Activated B cell treated with CpG ODN at 0.5 μM for 24 hours (primary cell): Measurements from ENCODE around the gene MINPP1. TPM values are rescaled to one million over a fixed set of nuclear protein-coding genes. Genes with fewer than 3 reads are reported as not detected.

Experiments
- ATAC-seq: fragments of 200-7000 bp; cut with Tn5 transposase; one replicate; pipeline ENCODE4 v1.10.0; 2021; ENCODE audit warnings: low read depth, mild to moderate bottlenecking, moderate library complexity
- CTCF ChIA-PET: fragments of 350-600 bp; sonication (Branson Sonifier 250); formaldehyde crosslinking; loops from one replicate; lab custom pipeline; 2021; ENCODE audit warnings: antibody characterized with exemption; lab: Charles Lee
- POLR2A ChIA-PET: fragments of 350-600 bp; sonication (Branson Sonifier 250); formaldehyde crosslinking; loops from one replicate; lab custom pipeline; 2021; ENCODE audit warnings: antibody characterized with exemption; lab: Charles Lee
- DNase-seq: peaks from one replicate; pipeline ENCODE4 v3.0.0; 2022
- H3K27ac Mint-ChIP-seq: one replicate; pipeline ENCODE4 v1.8.0; 2020; ENCODE audit warnings: mixed read lengths
- H3K27me3 Mint-ChIP-seq: one replicate; pipeline ENCODE4 v1.8.0; 2021; ENCODE audit warnings: mixed read lengths
- H3K36me3 Mint-ChIP-seq: one replicate; pipeline ENCODE4 v1.8.0; 2021; ENCODE audit warnings: low read depth, mixed read lengths
- H3K4me1 Mint-ChIP-seq: one replicate; pipeline ENCODE4 v1.8.0; 2021; ENCODE audit warnings: mixed read lengths
- H3K4me3 Mint-ChIP-seq: one replicate; pipeline ENCODE4 v1.8.0; 2020; ENCODE audit warnings: mild to moderate bottlenecking, mixed read lengths
- H3K9me3 Mint-ChIP-seq: one replicate; pipeline ENCODE4 v1.8.0; 2020; ENCODE audit warnings: mixed read lengths
- CTCF ChIP-seq: fragments of 200-600 bp; IDR thresholded peaks from one replicate; pipeline ENCODE4 v1.8.0; 2022; ENCODE audit warnings: antibody characterized with exemption, mild to moderate bottlenecking
- intact Hi-C: fragments of 100-400 bp; cut with micrococcal nuclease; formaldehyde crosslinking; loops from one replicate; pipeline ENCODE4 v1.15.1; 2024
- total RNA-seq: library from RNA; stranded (reverse); gene quantifications from 2 replicates; pipeline ENCODE4 v1.2.3, GENCODE V29; 2022

MINPP1 gene
- total RNA-seq, 1 donor from 2014 or later = 7.3 TPM

DNA sequence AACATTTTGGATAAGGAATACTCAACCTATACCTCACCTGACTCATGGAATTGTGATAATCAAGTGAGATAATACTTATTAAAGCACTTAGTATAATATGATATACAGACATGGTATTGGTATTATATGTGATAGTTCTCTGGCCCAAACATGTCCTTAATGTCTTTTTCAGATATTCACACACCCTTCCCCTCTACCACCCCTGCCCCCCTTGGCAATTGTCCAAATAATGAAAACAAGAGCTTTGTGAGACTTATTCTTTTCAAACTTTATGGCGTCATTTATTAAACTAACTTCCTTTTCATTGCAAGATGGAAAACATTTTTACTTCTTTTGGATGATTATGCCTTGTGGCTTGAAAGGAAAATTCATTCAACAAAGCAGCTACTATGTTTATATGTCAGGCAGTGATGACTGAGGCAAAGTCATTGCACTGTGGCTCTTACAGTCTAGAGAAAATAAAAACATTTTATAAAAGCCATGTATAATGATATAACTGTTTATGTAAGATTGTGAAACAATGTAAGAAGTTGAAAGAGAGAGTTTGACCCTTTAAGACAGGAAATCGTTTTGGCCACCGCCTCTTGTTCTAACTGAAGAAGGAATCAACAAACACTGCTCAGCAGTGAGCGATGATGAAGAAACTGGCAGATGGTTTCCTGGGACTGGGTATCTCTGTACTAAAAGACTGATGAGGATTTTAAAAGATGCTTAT lies 27.4 kb downstream of the MINPP1 start:
- ATAC-seq = no peak
- H3K27ac Mint-ChIP-seq = no peak overlapping the region
- H3K36me3 Mint-ChIP-seq = peaks cover 39% of the 10 kb centered on the region
- peaks cover under 1% of the 10 kb centered on the region for H3K9me3 Mint-ChIP-seq
- no peak for TF ChIP-seq CTCF
- intact Hi-C loops = loop anchor here (2.0 to 5.0 kb wide), 2 partner anchors 125 to 239 kb away; partner anchors contain the start of gene PAPSS2
- H3K4me1 Mint-ChIP-seq = no peaks in the 10 kb centered on the region
- ChIA-PET CTCF (no interaction called here), POLR2A (no interaction called here)
- H3K4me3 Mint-ChIP-seq = no peak overlapping the region
- DNase-seq = no peak
- no peaks in the 10 kb centered on the region for H3K27me3 Mint-ChIP-seq

- no peak overlapping the region for H3K4me3 Mint-ChIP-seq
- ChIA-PET CTCF (interaction anchor here (1.1 kb wide), 1 partner anchor 14 kb away, joined by 4 read pairs; no protein-coding TSS in a partner anchor), POLR2A (no interaction called here)
- intact Hi-C loops = loop anchor here (1.0 to 5.0 kb wide), 4 partner anchors 125 to 1021 kb away; partner anchors contain the start of gene PAPSS2
- DNase-seq = no peak
- H3K27ac Mint-ChIP-seq = no peak overlapping the region
- no peak for TF ChIP-seq CTCF
- H3K9me3 Mint-ChIP-seq = no peaks in the 10 kb centered on the region
- no peaks in the 10 kb centered on the region for H3K4me1 Mint-ChIP-seq
- peaks cover 34% of the 10 kb centered on the region for H3K36me3 Mint-ChIP-seq
- no peaks in the 10 kb centered on the region for H3K27me3 Mint-ChIP-seq
- no peak for ATAC-seq
These were observed 28.0 kb downstream of the MINPP1 start for GRCh38 chr10:87532696-87533095.

- Mint-ChIP-seq H3K4me1 (no peaks in the 10 kb centered on the region), H3K9me3 (no peaks in the 10 kb centered on the region), H3K27me3 (no peaks in the 10 kb centered on the region), H3K27ac (no peak overlapping the region), H3K4me3 (no peak overlapping the region), H3K36me3 (peaks cover 22% of the 10 kb centered on the region)
- intact Hi-C loops = loop anchor here (5.0 kb wide), 1 partner anchor 123 kb away; the partner anchor contains the start of gene PAPSS2
- TF ChIP-seq CTCF = no peak
- ATAC-seq (no peak), DNase-seq (no peak)
- ChIA-PET POLR2A (no interaction called here), CTCF (interaction anchor here (1.0 to 1.2 kb wide), 4 partner anchors 10 to 200 kb away, joined by 3 to 5 read pairs (median 3); no protein-coding TSS in a partner anchor)
These were observed 29.6 kb downstream of the MINPP1 start for GRCh38 chr10:87534173-87534858.

DNA sequence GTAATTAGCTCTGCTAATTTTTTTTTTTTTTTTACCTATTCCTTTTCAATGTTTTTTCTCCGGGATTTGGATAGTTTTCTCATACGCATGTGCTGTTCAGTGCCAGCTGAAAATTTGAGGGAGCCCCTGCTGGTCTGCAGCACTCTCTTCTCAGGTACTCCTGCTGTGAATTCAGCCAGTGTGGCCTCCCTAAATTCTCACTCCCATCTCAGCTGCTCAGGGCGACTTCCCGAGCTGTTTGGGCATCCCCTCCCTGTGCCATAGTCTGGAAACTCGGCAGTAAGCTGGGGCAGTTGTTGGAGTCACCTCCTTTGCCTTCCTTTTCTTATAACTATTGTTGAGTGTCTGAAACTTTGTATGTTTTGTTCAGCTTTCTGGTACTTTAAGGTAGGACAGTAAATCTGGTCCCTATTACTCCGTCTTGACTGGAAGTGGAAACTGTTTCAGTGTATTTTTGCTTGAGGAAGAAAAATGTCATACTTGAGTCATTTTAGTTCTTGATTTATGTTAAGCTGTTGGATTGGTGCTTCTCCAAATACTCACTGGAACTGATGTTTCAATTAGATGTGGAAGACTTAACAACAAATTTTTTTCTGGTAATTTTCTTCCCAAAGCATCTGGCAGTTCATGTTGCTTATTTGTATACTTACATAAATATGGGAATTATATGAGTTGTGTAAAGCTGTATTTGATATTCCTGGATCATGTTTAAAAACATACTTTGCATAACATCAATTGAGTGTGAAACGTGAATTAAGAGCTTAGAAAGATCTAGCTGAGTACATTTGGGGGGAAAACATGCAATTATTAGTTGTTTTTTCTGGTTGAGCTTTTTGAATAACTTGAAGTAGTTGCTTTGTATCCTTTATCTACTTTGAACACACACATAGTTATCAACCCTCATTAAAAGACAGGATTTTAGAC lies 33.7 kb downstream of the MINPP1 start:
- H3K27ac Mint-ChIP-seq = no peak overlapping the region
- ChIA-PET POLR2A (no interaction called here), CTCF (no interaction called here)
- no peak for TF ChIP-seq CTCF
- H3K36me3 Mint-ChIP-seq = peaks cover 39% of the 10 kb centered on the region
- H3K9me3 Mint-ChIP-seq = peaks cover 12% of the 10 kb centered on the region
- no peak for DNase-seq
- H3K4me3 Mint-ChIP-seq = no peak overlapping the region
- no peaks in the 10 kb centered on the region for H3K4me1 Mint-ChIP-seq
- H3K27me3 Mint-ChIP-seq = no peaks in the 10 kb centered on the region
- intact Hi-C loops = no loop called here
- ATAC-seq = no peak
